Measurements from ENCODE around the gene MAGI1.

DNA sequence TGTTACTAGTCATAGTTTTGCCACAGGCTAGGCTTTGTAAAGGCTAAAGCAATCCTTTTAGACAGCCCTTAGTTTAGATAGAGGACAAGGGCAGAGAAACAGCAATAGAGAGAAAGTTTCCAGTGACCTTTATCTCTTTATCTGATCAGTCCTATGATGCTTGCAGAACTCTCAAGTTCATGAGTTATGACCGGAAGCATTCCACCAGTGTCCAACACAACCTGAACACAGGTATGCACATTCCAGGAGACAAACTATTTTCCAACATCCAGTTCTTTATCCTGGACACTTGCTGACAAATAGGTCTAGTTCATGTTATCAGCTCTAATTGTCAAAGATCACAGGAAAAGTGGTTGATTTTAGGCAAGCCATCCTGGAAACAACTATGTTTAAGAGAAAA is 422.2 kb downstream of the MAGI1 start:
- TF ChIP-seq POLR2A (IDR thresholded peaks at IDR 0.05) (no peak), POLR2AphosphoS5 (IDR thresholded peaks at IDR 0.05; ENCODE audit: insufficient read depth in 1 of 2, low read depth in 1 of 2) (no peak)

Measured in vagina (tissue), 2 donors.